ENCODE data around the gene AGRN.

DNA sequence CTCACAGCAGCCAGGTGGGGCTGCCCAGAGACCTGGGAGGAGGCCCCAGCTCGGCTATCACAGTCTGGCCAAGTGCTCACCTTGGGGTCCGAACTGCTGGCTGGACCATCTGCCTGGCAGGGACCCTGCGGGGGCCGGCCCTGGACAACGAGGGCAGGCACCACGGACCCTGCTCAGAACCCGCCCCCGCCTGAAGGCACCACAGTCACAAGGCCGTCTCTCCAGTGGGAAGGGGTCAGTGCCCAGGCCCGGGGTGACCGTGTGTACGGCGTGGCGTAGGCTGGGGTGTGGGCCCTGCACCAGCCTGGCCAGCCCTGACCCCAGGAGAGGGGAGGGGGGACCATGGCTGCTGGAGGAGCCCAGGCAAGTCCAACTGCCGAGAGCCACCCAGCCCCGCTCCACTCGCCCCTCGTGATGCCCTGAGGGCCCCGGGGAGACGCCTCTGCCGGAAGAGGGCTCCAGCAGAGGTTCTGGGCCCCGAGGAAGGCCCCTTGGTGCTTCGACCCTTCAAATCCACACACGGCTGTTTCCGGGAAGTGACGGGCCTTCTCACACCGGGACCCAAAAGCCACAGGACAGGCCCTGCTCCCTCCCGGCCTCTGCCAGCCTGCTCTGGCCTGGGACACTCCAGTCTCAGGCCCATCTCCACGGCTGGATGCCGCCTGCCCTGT is 65.4 kb downstream of the AGRN start:
- TF ChIP-seq POLR2A (IDR thresholded peaks at IDR 0.05) = no peak
- TF ChIP-seq, protein P1, sequence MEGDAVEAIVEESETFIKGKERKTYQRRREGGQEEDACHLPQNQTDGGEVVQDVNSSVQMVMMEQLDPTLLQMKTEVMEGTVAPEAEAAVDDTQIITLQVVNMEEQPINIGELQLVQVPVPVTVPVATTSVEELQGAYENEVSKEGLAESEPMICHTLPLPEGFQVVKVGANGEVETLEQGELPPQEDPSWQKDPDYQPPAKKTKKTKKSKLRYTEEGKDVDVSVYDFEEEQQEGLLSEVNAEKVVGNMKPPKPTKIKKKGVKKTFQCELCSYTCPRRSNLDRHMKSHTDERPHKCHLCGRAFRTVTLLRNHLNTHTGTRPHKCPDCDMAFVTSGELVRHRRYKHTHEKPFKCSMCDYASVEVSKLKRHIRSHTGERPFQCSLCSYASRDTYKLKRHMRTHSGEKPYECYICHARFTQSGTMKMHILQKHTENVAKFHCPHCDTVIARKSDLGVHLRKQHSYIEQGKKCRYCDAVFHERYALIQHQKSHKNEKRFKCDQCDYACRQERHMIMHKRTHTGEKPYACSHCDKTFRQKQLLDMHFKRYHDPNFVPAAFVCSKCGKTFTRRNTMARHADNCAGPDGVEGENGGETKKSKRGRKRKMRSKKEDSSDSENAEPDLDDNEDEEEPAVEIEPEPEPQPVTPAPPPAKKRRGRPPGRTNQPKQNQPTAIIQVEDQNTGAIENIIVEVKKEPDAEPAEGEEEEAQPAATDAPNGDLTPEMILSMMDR (IDR thresholded peaks at IDR 0.05) = no peak

Measured in Peyer's patch (tissue), 4 donors.